ENCODE measurements around the gene MRPL49. TPM values are rescaled to one million over a fixed set of nuclear protein-coding genes. Genes with fewer than 3 reads are reported as not detected.

Gene MRPL49
- total and polyA plus RNA-seq, 2 of the 13 experiments (the other 11 are each of a cell fraction or from before 2014, with no cell fraction given), result 39.2 to 53.3 TPM

DNA sequence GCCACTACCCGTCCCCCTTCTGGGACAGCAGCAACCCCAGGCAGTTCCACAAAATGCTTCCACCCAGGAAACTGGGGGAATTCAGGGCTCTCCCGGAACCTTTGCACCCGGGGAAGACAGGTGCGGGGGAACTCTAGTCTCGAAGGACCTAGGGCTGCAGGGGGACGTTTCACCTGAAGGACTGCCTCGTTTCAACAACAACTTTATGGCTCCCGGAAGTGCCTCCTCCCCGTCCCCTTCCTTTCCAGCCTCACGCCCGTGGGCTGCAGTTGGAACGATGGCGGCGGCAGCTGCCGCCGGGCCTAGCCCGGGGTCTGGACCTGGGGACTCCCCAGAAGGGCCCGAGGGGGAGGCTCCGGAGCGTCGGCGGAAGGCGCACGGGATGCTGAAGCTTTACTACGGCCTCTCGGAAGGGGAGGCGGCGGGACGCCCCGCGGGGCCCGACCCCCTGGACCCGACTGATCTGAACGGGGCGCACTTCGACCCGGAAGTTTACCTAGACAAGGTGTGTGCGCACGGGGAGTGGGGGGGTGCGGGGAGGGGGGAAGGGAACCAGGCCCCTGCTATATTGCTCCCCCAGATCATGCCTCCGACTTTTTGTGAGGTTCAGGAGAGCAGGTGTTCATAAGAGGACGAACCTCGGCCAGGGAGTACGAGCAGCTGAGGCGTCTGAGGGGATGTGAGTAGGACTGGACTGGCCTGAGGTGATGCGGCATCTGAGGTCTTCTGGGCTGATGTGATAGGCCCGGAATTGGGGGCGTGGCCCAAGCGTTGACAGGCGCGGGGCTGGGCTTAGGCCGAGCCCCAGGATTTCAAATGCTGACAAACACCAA lies 25.9 kb upstream of the MRPL49 start, which contains the start of gene VPS51 (continued):
- TF ChIP-seq, protein P1, sequence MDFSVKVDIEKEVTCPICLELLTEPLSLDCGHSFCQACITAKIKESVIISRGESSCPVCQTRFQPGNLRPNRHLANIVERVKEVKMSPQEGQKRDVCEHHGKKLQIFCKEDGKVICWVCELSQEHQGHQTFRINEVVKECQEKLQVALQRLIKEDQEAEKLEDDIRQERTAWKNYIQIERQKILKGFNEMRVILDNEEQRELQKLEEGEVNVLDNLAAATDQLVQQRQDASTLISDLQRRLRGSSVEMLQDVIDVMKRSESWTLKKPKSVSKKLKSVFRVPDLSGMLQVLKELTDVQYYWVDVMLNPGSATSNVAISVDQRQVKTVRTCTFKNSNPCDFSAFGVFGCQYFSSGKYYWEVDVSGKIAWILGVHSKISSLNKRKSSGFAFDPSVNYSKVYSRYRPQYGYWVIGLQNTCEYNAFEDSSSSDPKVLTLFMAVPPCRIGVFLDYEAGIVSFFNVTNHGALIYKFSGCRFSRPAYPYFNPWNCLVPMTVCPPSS (IDR thresholded peaks at IDR 0.05), result no peak
- peak; percentile 51; the same call in 1 of the 2 replicates for TF ChIP-seq ZNF160 (CRISPR knock-in tag; IDR thresholded peaks at IDR 0.05)
- peak; percentile 98 for TF ChIP-seq ZNF615 (CRISPR knock-in tag; IDR thresholded peaks at IDR 0.05; ENCODE audit: borderline replicate concordance)
- TF ChIP-seq, protein P2, sequence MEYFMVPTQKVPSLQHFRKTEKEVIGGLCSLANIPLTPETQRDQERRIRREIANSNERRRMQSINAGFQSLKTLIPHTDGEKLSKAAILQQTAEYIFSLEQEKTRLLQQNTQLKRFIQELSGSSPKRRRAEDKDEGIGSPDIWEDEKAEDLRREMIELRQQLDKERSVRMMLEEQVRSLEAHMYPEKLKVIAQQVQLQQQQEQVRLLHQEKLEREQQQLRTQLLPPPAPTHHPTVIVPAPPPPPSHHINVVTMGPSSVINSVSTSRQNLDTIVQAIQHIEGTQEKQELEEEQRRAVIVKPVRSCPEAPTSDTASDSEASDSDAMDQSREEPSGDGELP (IDR thresholded peaks at IDR 0.05; ENCODE audit: borderline replicate concordance, low read depth), result 0 out of 2 replicates have a peak, but pooled peaks have one; percentile 17
- no peak for TF ChIP-seq SMARCC2 (IDR thresholded peaks at IDR 0.05)
- TF ChIP-seq SATB2 (CRISPR knock-in tag; IDR thresholded peaks at IDR 0.05), result no peak
- peak; percentile 87; the same call in 1 of the 2 replicates for TF ChIP-seq ZNF33A (CRISPR knock-in tag; IDR thresholded peaks at IDR 0.05; ENCODE audit: borderline replicate concordance)
- peak; percentile 64 for TF ChIP-seq SOX5 (CRISPR knock-in tag; IDR thresholded peaks at IDR 0.05; ENCODE audit: borderline replicate concordance)
- TF ChIP-seq ZNF746 (CRISPR knock-in tag; IDR thresholded peaks at IDR 0.05), result peak; percentile 65
- TF ChIP-seq, protein P3, sequence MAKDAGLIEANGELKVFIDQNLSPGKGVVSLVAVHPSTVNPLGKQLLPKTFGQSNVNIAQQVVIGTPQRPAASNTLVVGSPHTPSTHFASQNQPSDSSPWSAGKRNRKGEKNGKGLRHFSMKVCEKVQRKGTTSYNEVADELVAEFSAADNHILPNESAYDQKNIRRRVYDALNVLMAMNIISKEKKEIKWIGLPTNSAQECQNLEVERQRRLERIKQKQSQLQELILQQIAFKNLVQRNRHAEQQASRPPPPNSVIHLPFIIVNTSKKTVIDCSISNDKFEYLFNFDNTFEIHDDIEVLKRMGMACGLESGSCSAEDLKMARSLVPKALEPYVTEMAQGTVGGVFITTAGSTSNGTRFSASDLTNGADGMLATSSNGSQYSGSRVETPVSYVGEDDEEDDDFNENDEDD (CRISPR knock-in tag; IDR thresholded peaks at IDR 0.05; ENCODE audit: borderline replicate concordance), result peak; percentile 72; the same call in 1 of the 2 replicates
- TF ChIP-seq RBAK (CRISPR knock-in tag; IDR thresholded peaks at IDR 0.05), result no peak
- TF ChIP-seq ZNF776 (CRISPR knock-in tag; IDR thresholded peaks at IDR 0.05), result 0 out of 2 replicates have a peak, but pooled peaks have one; percentile 69
- TF ChIP-seq KLF13 (CRISPR knock-in tag; IDR thresholded peaks at IDR 0.05), result no peak; the same call in 1 of the 2 replicates
- TF ChIP-seq REXO4 (CRISPR knock-in tag; IDR thresholded peaks at IDR 0.05; ENCODE audit: borderline replicate concordance), result no peak
- TF ChIP-seq TBL1XR1 (IDR thresholded peaks at IDR 0.05; ENCODE audit: borderline replicate concordance, low read length, partially characterized antibody), result peak; percentile 81
- TF ChIP-seq SPEN (CRISPR knock-in tag; IDR thresholded peaks at IDR 0.05; ENCODE audit: low read depth), result peak; percentile 91; the same call in 1 of the 2 replicates
- TF ChIP-seq BRCA1 (CRISPR knock-in tag; IDR thresholded peaks at IDR 0.05), result no peak
- TF ChIP-seq ZNF136 (CRISPR knock-in tag; IDR thresholded peaks at IDR 0.05; ENCODE audit: low read depth), result no peak
- TF ChIP-seq PAF1 (CRISPR knock-in tag; IDR thresholded peaks at IDR 0.05), result no peak
- no peak for TF ChIP-seq NFE2L1 (CRISPR knock-in tag; IDR thresholded peaks at IDR 0.05; ENCODE audit: borderline replicate concordance)
- TF ChIP-seq NONO (IDR thresholded peaks at IDR 0.05), result no peak
- TF ChIP-seq NONO (CRISPR knock-in tag; conservative IDR thresholded peaks at IDR 0.05), result peak; percentile 64
- TF ChIP-seq THAP11 (CRISPR knock-in tag; IDR thresholded peaks at IDR 0.05), result peak; percentile 94
- peak; percentile 66; the same call in 1 of the 2 replicates for TF ChIP-seq NFIC (IDR thresholded peaks at IDR 0.05; ENCODE audit: low read length)
- peak; percentile 69; the same call in 1 of the 2 replicates for TF ChIP-seq ZNF451 (CRISPR knock-in tag; IDR thresholded peaks at IDR 0.05)
- TF ChIP-seq NFATC3 (CRISPR knock-in tag; IDR thresholded peaks at IDR 0.05), result no peak
- peak; percentile 52; the same call in 1 of the 2 replicates for TF ChIP-seq HIVEP1 (CRISPR knock-in tag; IDR thresholded peaks at IDR 0.05)
- peak; percentile 70; the same call in 1 of the 2 replicates for TF ChIP-seq ZBTB38 (CRISPR knock-in tag; IDR thresholded peaks at IDR 0.05)
- TF ChIP-seq SRF (IDR thresholded peaks at IDR 0.05; ENCODE audit: low read depth, low read length), result peak; percentile 89

All from HepG2 (cell line).